ENCODE data around the gene TMOD1.
"Not testable (repeated sequence)": the region's sequence is repeated elsewhere in the genome, so short reads cannot be mapped to it uniquely, and the experiment has no call there.

TMOD1 gene

GRCh38 chr9:97601228-97601898, 99.9 kb downstream of the TMOD1 start:
- DNase-seq (ENCODE audit: low read depth in 2 of 2) = no peak
- TF ChIP-seq CTCF (IDR thresholded peaks at IDR 0.05; ENCODE audit: low read depth, low read length) = no peak
- H3K4me3 ChIP-seq (replicated peaks in 1 of 2; ENCODE audit: low read depth in 2 of 2, low read length in 2 of 2) = no peak overlapping the region

GRCh38 chr9:97602430-97602829, 101.0 kb downstream of the TMOD1 start:
- no peak for DNase-seq (ENCODE audit: low read depth in 2 of 2)
- no peak for TF ChIP-seq CTCF (IDR thresholded peaks at IDR 0.05; ENCODE audit: low read depth, low read length)
- H3K4me3 ChIP-seq (replicated peaks in 1 of 2; ENCODE audit: low read depth in 2 of 2, low read length in 2 of 2) = no peak overlapping the region

- no peak for DNase-seq (ENCODE audit: low read depth in 2 of 2)
- no peak overlapping the region for H3K4me3 ChIP-seq (replicated peaks in 1 of 2; ENCODE audit: low read depth in 2 of 2, low read length in 2 of 2)
- no peak for TF ChIP-seq CTCF (IDR thresholded peaks at IDR 0.05; ENCODE audit: low read depth, low read length)
Observed at GRCh38 chr9:97604901-97605645, 103.6 kb downstream of the TMOD1 start.

- H3K4me3 ChIP-seq (replicated peaks in 1 of 2; ENCODE audit: low read depth in 2 of 2, low read length in 2 of 2) = no peak overlapping the region
- peak; percentile 73 to 81 for DNase-seq (ENCODE audit: low read depth in 2 of 2)
- peak; percentile 79 for TF ChIP-seq CTCF (IDR thresholded peaks at IDR 0.05; ENCODE audit: low read depth, low read length)
Observed at GRCh38 chr9:97615439-97616072, 114.1 kb downstream of the TMOD1 start.

GRCh38 chr9:97617939-97618416, 116.5 kb downstream of the TMOD1 start:
- H3K4me3 ChIP-seq (replicated peaks in 1 of 2; ENCODE audit: low read depth in 2 of 2, low read length in 2 of 2) = no peak overlapping the region
- TF ChIP-seq CTCF (IDR thresholded peaks at IDR 0.05; ENCODE audit: low read depth, low read length) = no peak
- no peak for DNase-seq (ENCODE audit: low read depth in 2 of 2)

- not testable (repeated sequence) for DNase-seq (ENCODE audit: low read depth in 2 of 2); H3K4me3 ChIP-seq (replicated peaks in 1 of 2; ENCODE audit: low read depth in 2 of 2, low read length in 2 of 2)
Observed at GRCh38 chr9:97620063-97620462, 118.6 kb downstream of the TMOD1 start.

GRCh38 chr9:97622483-97622882, 121.0 kb downstream of the TMOD1 start:
- not testable (repeated sequence) for DNase-seq (ENCODE audit: low read depth in 2 of 2); H3K4me3 ChIP-seq (replicated peaks in 1 of 2; ENCODE audit: low read depth in 2 of 2, low read length in 2 of 2)

Measured in cardiac fibroblast (primary cell).